Measurements from ENCODE around the gene ELMO1.

ELMO1 gene

GRCh38 chr7:37150180-37150579, 298.5 kb downstream of the ELMO1 start:
- no peak overlapping the region for H3K4me3 ChIP-seq (ENCODE audit: low read depth, low read length)
- no peak overlapping the region for H3K27ac ChIP-seq

GRCh38 chr7:37149773-37150124, 298.9 kb downstream of the ELMO1 start:
- Histone ChIP-seq H3K4me2 (ENCODE audit: low read length) (no peak overlapping the region), H3K79me2 (no peaks in the 10 kb centered on the region), H3K36me3 (ENCODE audit: control insufficient read depth, insufficient read depth, low read length) (no peaks in the 10 kb centered on the region), H2AFZ (no peak overlapping the region), H3K4me1 (no peaks in the 10 kb centered on the region), H3K9ac (no peak overlapping the region), H3K4me3 (ENCODE audit: low read depth, low read length) (no peak overlapping the region), H3K9me3 (ENCODE audit: control insufficient read depth, low read length) (no peaks in the 10 kb centered on the region), H3K27me3 (ENCODE audit: control insufficient read depth, insufficient read depth, low read length) (no peaks in the 10 kb centered on the region), H3K27ac (no peak overlapping the region)
- no peak for TF ChIP-seq CTCF (IDR thresholded peaks at IDR 0.05)

More at GRCh38 chr7:37150180-37150579, 298.5 kb downstream of the ELMO1 start:
- no peaks in the 10 kb centered on the region for H3K36me3 ChIP-seq (ENCODE audit: control insufficient read depth, insufficient read depth, low read length)
- H3K79me2 ChIP-seq = no peaks in the 10 kb centered on the region
- no peaks in the 10 kb centered on the region for H3K27me3 ChIP-seq (ENCODE audit: control insufficient read depth, insufficient read depth, low read length)
- H3K4me2 ChIP-seq (ENCODE audit: low read length) = no peak overlapping the region
- no peaks in the 10 kb centered on the region for H3K9me3 ChIP-seq (ENCODE audit: control insufficient read depth, low read length)
- TF ChIP-seq CTCF (IDR thresholded peaks at IDR 0.05) = no peak
- H2AFZ ChIP-seq = no peak overlapping the region
- no peaks in the 10 kb centered on the region for H3K4me1 ChIP-seq
- H3K9ac ChIP-seq = no peak overlapping the region

GRCh38 chr7:37149051-37149772, 299.5 kb downstream of the ELMO1 start:
- no peak for TF ChIP-seq CTCF (IDR thresholded peaks at IDR 0.05)
- Histone ChIP-seq H3K36me3 (ENCODE audit: control insufficient read depth, insufficient read depth, low read length) (no peaks in the 10 kb centered on the region), H2AFZ (no peak overlapping the region), H3K27ac (no peak overlapping the region), H3K9ac (no peak overlapping the region), H3K4me2 (ENCODE audit: low read length) (no peak overlapping the region), H3K27me3 (ENCODE audit: control insufficient read depth, insufficient read depth, low read length) (no peaks in the 10 kb centered on the region), H3K9me3 (ENCODE audit: control insufficient read depth, low read length) (no peaks in the 10 kb centered on the region), H3K4me3 (ENCODE audit: low read depth, low read length) (no peak overlapping the region), H3K79me2 (no peaks in the 10 kb centered on the region), H3K4me1 (no peaks in the 10 kb centered on the region)

- Histone ChIP-seq H3K9ac (no peak overlapping the region), H3K27me3 (ENCODE audit: control insufficient read depth, insufficient read depth, low read length) (no peaks in the 10 kb centered on the region), H3K4me3 (ENCODE audit: low read depth, low read length) (no peak overlapping the region), H3K79me2 (no peaks in the 10 kb centered on the region), H3K4me2 (ENCODE audit: low read length) (no peak overlapping the region), H3K4me1 (no peaks in the 10 kb centered on the region), H2AFZ (no peak overlapping the region), H3K36me3 (ENCODE audit: control insufficient read depth, insufficient read depth, low read length) (no peaks in the 10 kb centered on the region), H3K9me3 (ENCODE audit: control insufficient read depth, low read length) (no peaks in the 10 kb centered on the region), H3K27ac (no peak overlapping the region)
- no peak for TF ChIP-seq CTCF (IDR thresholded peaks at IDR 0.05)
Measured at GRCh38 chr7:37145682-37146081, 303.0 kb downstream of the ELMO1 start.

GRCh38 chr7:37144423-37144822, 304.2 kb downstream of the ELMO1 start:
- Histone ChIP-seq H3K9me3 (ENCODE audit: control insufficient read depth, low read length) (no peaks in the 10 kb centered on the region), H3K36me3 (ENCODE audit: control insufficient read depth, insufficient read depth, low read length) (no peaks in the 10 kb centered on the region), H2AFZ (no peak overlapping the region), H3K9ac (no peak overlapping the region), H3K4me3 (ENCODE audit: low read depth, low read length) (no peak overlapping the region), H3K27ac (no peak overlapping the region), H3K27me3 (ENCODE audit: control insufficient read depth, insufficient read depth, low read length) (no peaks in the 10 kb centered on the region), H3K4me2 (ENCODE audit: low read length) (no peak overlapping the region), H3K4me1 (no peaks in the 10 kb centered on the region), H3K79me2 (no peaks in the 10 kb centered on the region)
- TF ChIP-seq CTCF (IDR thresholded peaks at IDR 0.05) = no peak
